ENCODE measurements around the gene TPBG.

Gene TPBG

DNA sequence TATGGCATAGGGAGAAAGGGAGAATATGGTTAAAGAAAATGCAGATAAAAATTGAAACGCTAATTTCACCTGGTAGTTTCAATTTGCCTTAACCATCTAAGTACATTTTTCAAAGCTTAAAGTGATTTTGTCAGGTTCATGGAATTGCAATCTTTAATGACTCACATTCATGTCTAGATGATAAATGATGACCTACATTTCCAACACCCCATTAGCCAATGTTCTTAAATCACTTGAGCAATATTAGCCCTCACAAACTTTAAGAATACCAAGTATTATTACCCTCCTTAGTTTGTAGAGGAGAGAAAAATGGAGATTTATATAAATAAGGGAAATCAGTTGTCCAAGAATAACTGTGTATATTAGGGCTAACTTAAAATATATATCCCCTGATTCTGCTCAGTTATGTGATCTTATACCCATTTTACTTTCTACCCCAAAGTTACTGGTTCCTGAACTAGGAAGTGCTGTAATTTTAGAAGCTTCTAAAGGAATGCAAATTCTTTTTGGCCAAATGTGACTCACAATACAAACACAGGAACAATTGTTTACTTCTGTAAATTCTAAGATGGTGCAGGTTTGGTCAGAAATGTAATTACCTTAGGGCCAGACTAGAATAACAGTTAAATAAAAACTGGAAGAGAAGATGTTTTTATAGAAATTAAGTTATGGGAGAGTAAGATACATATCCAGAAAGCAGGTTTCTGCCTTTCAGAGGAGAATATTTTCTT is 34.5 kb downstream of the TPBG start:
- Histone ChIP-seq H3K9ac (ENCODE audit: low read length) (no peak overlapping the region), H3K9me2 (replicated peaks; ENCODE audit: insufficient read depth, low read length) (no peaks in the 10 kb centered on the region), H3K36me3 (ENCODE audit: low read length) (no peaks in the 10 kb centered on the region), H3K4me2 (ENCODE audit: low read depth, low read length, poor library complexity, severe bottlenecking) (no peak overlapping the region), H2AFZ (ENCODE audit: low read depth, low read length, severe bottlenecking) (no peak overlapping the region), H3K27me3 (ENCODE audit: low read length) (no peaks in the 10 kb centered on the region), H3K4me3 (ENCODE audit: insufficient read depth, low read length, poor library complexity, severe bottlenecking) (no peak overlapping the region), H3K27ac (ENCODE audit: low read depth, low read length) (no peak overlapping the region), H3K9me3 (ENCODE audit: insufficient read depth, low read length) (no peaks in the 10 kb centered on the region), H4K20me1 (ENCODE audit: low read depth, low read length) (no peaks in the 10 kb centered on the region), H3F3A (ENCODE audit: insufficient read depth) (no peaks in the 10 kb centered on the region), H3K79me2 (ENCODE audit: insufficient read depth, low read length) (no peaks in the 10 kb centered on the region)
- TF ChIP-seq, protein P1, sequence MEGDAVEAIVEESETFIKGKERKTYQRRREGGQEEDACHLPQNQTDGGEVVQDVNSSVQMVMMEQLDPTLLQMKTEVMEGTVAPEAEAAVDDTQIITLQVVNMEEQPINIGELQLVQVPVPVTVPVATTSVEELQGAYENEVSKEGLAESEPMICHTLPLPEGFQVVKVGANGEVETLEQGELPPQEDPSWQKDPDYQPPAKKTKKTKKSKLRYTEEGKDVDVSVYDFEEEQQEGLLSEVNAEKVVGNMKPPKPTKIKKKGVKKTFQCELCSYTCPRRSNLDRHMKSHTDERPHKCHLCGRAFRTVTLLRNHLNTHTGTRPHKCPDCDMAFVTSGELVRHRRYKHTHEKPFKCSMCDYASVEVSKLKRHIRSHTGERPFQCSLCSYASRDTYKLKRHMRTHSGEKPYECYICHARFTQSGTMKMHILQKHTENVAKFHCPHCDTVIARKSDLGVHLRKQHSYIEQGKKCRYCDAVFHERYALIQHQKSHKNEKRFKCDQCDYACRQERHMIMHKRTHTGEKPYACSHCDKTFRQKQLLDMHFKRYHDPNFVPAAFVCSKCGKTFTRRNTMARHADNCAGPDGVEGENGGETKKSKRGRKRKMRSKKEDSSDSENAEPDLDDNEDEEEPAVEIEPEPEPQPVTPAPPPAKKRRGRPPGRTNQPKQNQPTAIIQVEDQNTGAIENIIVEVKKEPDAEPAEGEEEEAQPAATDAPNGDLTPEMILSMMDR (IDR thresholded peaks at IDR 0.05; ENCODE audit: insufficient read depth, low read length, poor library complexity, severe bottlenecking), result no peak

DNA sequence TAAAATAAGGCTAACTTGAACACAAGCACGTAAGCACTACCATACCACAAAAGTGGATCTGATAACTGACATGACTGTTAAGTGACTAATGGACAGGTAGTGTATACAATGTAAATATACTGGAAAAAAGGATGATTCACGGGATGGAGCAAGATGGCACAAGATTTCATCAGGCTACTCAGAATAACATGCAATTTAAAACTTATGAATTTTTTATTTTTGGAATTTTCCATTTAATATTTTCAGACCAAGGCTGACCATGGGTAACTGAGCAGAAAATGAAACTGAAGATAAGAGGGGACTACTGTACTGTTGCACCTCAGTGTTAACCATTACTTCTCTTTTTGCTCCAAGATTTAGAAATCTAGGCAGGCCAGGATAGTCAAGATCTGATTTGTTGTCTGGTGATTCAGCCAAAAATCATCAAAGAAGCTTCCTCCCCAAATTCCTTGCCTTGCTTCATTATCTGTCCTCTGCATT is 45.4 kb downstream of the TPBG start:
- Histone ChIP-seq H2AFZ (ENCODE audit: low read depth, low read length, severe bottlenecking) (no peak overlapping the region), H3K9ac (ENCODE audit: low read length) (no peak overlapping the region), H3K4me3 (ENCODE audit: insufficient read depth, low read length, poor library complexity, severe bottlenecking) (no peak overlapping the region), H3F3A (ENCODE audit: insufficient read depth) (no peaks in the 10 kb centered on the region), H4K20me1 (ENCODE audit: low read depth, low read length) (no peaks in the 10 kb centered on the region), H3K36me3 (ENCODE audit: low read length) (no peaks in the 10 kb centered on the region), H3K9me2 (replicated peaks; ENCODE audit: insufficient read depth, low read length) (no peaks in the 10 kb centered on the region), H3K4me2 (ENCODE audit: low read depth, low read length, poor library complexity, severe bottlenecking) (no peak overlapping the region), H3K79me2 (ENCODE audit: insufficient read depth, low read length) (no peaks in the 10 kb centered on the region), H3K9me3 (ENCODE audit: insufficient read depth, low read length) (no peaks in the 10 kb centered on the region), H3K27me3 (ENCODE audit: low read length) (no peaks in the 10 kb centered on the region; the same call in 1 of the 2 replicates), H3K27ac (ENCODE audit: low read depth, low read length) (no peak overlapping the region)
- TF ChIP-seq EZH2phosphoT487 (conservative IDR thresholded peaks at IDR 0.05; ENCODE audit: low read length), result no peak
- TF ChIP-seq, protein P1 (IDR thresholded peaks at IDR 0.05; ENCODE audit: insufficient read depth, low read length, poor library complexity, severe bottlenecking), result no peak

DNA sequence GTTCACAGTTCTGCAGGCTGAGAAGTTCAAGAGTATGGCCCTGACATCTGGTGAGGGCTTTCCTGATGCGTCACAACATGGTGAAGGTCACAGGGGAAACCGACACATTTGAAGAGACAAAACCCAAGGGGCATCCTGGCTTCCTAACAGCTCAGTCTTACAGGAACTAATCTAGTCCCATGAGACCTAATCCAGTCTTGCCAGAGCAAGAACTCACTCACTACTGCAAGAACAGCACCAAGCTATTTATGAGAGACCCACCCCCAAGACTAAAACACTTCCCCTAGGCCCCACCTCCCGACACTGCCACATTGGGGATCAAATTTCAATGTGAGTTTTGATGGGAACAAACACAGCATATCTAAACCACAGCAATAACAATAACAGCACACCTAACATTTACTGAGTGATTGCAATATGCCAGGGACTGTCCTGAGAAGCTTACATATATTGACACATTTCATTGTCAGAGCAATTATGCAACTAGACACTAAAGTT is 46.6 kb downstream of the TPBG start:
- H3K9ac ChIP-seq (ENCODE audit: low read length), result no peak overlapping the region
- H3K27me3 ChIP-seq (ENCODE audit: low read length), result no peaks in the 10 kb centered on the region; the same call in 1 of the 2 replicates
- no peaks in the 10 kb centered on the region for H3K79me2 ChIP-seq (ENCODE audit: insufficient read depth, low read length)
- no peak overlapping the region for H3K4me2 ChIP-seq (ENCODE audit: low read depth, low read length, poor library complexity, severe bottlenecking)
- no peak overlapping the region for H2AFZ ChIP-seq (ENCODE audit: low read depth, low read length, severe bottlenecking)
- no peaks in the 10 kb centered on the region for H4K20me1 ChIP-seq (ENCODE audit: low read depth, low read length)
- TF ChIP-seq, protein P1 (IDR thresholded peaks at IDR 0.05; ENCODE audit: insufficient read depth, low read length, poor library complexity, severe bottlenecking), result no peak
- H3K36me3 ChIP-seq (ENCODE audit: low read length), result no peaks in the 10 kb centered on the region
- H3K27ac ChIP-seq (ENCODE audit: low read depth, low read length), result no peak overlapping the region
- H3K9me2 ChIP-seq (replicated peaks; ENCODE audit: insufficient read depth, low read length), result no peaks in the 10 kb centered on the region
- no peaks in the 10 kb centered on the region for H3F3A ChIP-seq (ENCODE audit: insufficient read depth)
- no peaks in the 10 kb centered on the region for H3K9me3 ChIP-seq (ENCODE audit: insufficient read depth, low read length)
- no peak overlapping the region for H3K4me3 ChIP-seq (ENCODE audit: insufficient read depth, low read length, poor library complexity, severe bottlenecking)
